AG04449 (cell line): ENCODE results near the gene ZNF488.

Experiments
- CTCF ChIA-PET: fragments of 350-600 bp; formaldehyde crosslinking; extraction: SDS; loops from one replicate; lab custom pipeline; 2021; ENCODE audit warnings: antibody characterized with exemption; lab: Yijun Ruan, JAX
- POLR2A ChIA-PET: fragments of 400-600, 350-600 bp; formaldehyde crosslinking; extraction: SDS; loops from one replicate; lab custom pipeline; 2020; ENCODE audit warnings: antibody characterized with exemption, inconsistent platforms; lab: Yijun Ruan, JAX
- DNase-seq: peaks from one replicate; pipeline ENCODE4 v3.0.0-alpha.2; 2010; ENCODE audit warnings: low read depth, low spot score
- H3K4me3 ChIP-seq: 2 replicates; pipeline ENCODE4 v1.5.1; 2011; ENCODE audit warnings: low read depth, mild to moderate bottlenecking, control low read depth, low read length
- CTCF ChIP-seq: IDR thresholded peaks from one replicate; pipeline ENCODE4 v1.5.1; 2011; ENCODE audit warnings: mild to moderate bottlenecking, moderate library complexity, low read length, control low read depth, inconsistent platforms; ENCODE audit not compliant: insufficient read depth; ENCODE audit errors: missing control alignments

The ZNF488 gene

GRCh38 chr10:47402641-47403301 is 18.7 kb upstream of the ZNF488 start:
- POLR2A ChIA-PET = interaction anchor here (1.7 kb wide), 1 partner anchor 19 kb away, joined by 6 read pairs; the partner anchor contains the start of gene ZNF488
- no peak for DNase-seq

DNA sequence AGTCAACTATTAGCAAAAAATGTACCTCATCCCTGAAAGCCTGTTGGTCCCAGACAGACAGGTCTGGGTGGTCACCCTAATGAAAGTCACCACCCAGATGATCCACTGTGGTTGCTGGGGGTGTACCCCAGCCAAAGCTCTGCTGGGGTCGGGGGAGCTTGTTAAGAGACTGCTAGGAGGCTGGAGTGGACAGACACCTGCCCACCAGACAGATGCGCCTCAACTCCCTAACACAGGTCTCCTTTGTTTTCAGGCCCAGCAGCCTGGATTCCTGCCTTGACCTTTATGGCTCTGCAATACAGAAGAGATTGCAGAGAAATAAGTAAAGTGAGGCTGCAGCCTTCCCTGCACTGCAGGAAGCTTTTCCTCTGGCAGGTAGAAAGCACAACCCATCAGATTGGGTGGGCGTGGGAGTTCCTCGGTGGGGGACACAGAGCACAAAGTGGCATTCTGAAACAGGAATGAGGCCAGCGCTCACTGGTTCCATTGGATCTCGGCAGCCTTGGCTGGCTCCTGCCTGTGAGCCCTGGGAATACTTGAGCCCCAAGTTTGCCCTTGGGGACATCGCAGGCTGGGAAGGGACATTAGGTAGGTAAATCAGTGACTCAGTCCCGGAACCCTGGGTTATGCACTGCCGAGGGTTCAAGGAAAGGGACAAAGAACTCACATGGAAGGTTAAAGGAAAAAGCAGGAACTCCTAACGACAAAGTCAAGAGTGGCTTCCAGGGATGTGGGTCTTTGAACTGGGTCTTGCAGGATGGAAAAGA is 18.0 kb upstream of the ZNF488 start:
- H3K4me3 ChIP-seq = no peak overlapping the region
- no peak for TF ChIP-seq CTCF
- ChIA-PET POLR2A (interaction anchor here (1.7 kb wide), 1 partner anchor 18 kb away, joined by 6 read pairs; the partner anchor contains the start of gene ZNF488), CTCF (no interaction called here)
- DNase-seq = no peak

More at GRCh38 chr10:47402641-47403301, 18.7 kb upstream of the ZNF488 start:
- TF ChIP-seq CTCF = no peak
- H3K4me3 ChIP-seq = no peak overlapping the region
- CTCF ChIA-PET = interaction anchor here (1.7 kb wide), 1 partner anchor 36 kb away, joined by 6 read pairs; no protein-coding TSS in a partner anchor

GRCh38 chr10:47401210-47401609 is 17.1 kb upstream of the ZNF488 start:
- no peak overlapping the region for H3K4me3 ChIP-seq
- no peak for DNase-seq
- ChIA-PET POLR2A (no interaction called here), CTCF (no interaction called here)
- TF ChIP-seq CTCF = no peak

DNA sequence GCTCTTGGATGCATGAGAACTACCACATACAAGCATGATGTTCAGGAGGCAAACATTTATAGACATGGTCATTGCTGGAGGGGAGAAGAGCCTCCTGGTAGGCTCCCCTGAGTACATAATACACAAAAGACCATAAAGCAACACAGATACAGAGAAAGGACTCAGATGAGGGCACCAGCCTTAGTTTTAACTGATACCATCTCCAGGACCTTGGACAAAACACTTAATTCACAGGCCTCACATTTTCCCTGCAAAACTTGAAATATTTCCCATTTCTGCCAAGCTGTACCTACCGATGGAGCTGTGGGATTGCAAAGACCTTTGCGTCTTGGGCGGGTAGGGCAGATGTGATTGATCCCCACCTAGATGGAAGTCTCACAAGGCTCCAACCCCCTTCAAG is 16.7 kb upstream of the ZNF488 start:
- H3K4me3 ChIP-seq = no peak overlapping the region
- no peak for TF ChIP-seq CTCF
- CTCF ChIA-PET = no interaction called here
- DNase-seq = no peak
- POLR2A ChIA-PET = no interaction called here

DNA sequence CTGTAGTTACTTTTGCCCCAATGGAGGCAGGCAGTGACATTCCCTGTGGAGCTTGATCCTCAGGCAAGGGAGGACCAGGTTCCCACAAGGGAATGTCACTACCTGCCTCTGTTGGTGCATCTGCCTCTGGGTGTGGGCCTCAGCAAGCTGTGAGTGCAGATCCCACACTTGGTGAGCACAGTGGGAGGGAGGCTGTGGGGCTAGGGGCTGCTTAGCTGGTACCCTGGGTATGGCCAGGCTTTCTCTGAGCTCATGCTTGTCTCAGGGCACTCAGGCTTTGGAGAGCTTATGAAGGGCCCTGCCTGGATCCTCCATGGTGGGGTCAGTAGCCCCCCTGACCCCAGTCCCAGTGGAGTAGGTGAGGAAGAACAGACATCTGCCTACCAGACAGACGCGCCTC is 16.2 kb upstream of the ZNF488 start:
- TF ChIP-seq CTCF = no peak
- DNase-seq = no peak
- ChIA-PET CTCF (no interaction called here), POLR2A (no interaction called here)
- H3K4me3 ChIP-seq = no peak overlapping the region

DNA sequence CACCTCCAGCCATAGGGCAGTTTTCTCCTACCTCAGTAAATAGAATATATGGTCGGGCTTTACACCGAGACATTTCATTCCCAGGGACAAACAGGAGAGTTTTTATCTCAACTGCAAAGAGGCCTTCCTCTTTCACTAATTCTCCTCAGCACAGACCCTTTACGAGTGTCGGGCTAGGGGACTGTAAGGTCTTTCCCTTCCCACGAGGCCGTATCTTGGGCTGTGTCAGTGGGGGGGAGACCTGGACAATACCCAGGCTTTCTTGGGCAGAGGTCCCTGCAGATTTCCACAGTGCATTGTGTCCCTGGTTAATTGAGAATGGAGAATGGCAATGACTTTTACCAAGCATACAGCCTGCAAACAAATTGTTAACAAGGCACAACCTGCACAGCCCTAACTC is 13.2 kb upstream of the ZNF488 start:
- ChIA-PET CTCF (no interaction called here), POLR2A (no interaction called here)
- TF ChIP-seq CTCF = no peak
- H3K4me3 ChIP-seq = no peak overlapping the region
- no peak for DNase-seq
